Measurements from ENCODE around the gene HEMGN. TPM values are rescaled to one million over a fixed set of nuclear protein-coding genes. Genes with fewer than 3 reads are reported as not detected.

Gene HEMGN
- total and polyA plus RNA-seq, 2 of the 13 experiments (the other 11 are each of a cell fraction or from before 2014, with no cell fraction given), result not detected

- intact Hi-C loops (cut with micrococcal nuclease; ENCODE audit: unreplicated experiment), result no loop called here
- DNase-seq (ENCODE audit: low spot score) (no peak), FAIRE-seq (no peak), ATAC-seq (no peak)
- H3K4me1 ChIP-seq (ENCODE audit: insufficient read depth, low read length), result peaks cover 15% of the 10 kb centered on the region
- H3K27me3 ChIP-seq (ENCODE audit: control insufficient read depth in 1 of 2, insufficient read depth in 2 of 2, low read length in 2 of 2), result no peaks in the 10 kb centered on the region
- no peak overlapping the region for H2AFZ ChIP-seq (ENCODE audit: low read length)
- no peak for TF ChIP-seq ZNF710 (CRISPR knock-in tag; IDR thresholded peaks at IDR 0.05; ENCODE audit: borderline replicate concordance)
- TF ChIP-seq, protein P1, sequence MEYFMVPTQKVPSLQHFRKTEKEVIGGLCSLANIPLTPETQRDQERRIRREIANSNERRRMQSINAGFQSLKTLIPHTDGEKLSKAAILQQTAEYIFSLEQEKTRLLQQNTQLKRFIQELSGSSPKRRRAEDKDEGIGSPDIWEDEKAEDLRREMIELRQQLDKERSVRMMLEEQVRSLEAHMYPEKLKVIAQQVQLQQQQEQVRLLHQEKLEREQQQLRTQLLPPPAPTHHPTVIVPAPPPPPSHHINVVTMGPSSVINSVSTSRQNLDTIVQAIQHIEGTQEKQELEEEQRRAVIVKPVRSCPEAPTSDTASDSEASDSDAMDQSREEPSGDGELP (IDR thresholded peaks at IDR 0.05; ENCODE audit: borderline replicate concordance, low read depth), result no peak
- no peak for TF ChIP-seq ASH2L (IDR thresholded peaks at IDR 0.05; ENCODE audit: insufficient read length, low read depth, low read length)
- TF ChIP-seq NFYB (CRISPR knock-in tag; IDR thresholded peaks at IDR 0.05), result no peak
- no peak for TF ChIP-seq HNF4A (CRISPR knock-in tag; IDR thresholded peaks at IDR 0.05)
- no peak for TF ChIP-seq MIER3 (CRISPR knock-in tag; IDR thresholded peaks at IDR 0.05; ENCODE audit: borderline replicate concordance)
- TF ChIP-seq, protein P2, sequence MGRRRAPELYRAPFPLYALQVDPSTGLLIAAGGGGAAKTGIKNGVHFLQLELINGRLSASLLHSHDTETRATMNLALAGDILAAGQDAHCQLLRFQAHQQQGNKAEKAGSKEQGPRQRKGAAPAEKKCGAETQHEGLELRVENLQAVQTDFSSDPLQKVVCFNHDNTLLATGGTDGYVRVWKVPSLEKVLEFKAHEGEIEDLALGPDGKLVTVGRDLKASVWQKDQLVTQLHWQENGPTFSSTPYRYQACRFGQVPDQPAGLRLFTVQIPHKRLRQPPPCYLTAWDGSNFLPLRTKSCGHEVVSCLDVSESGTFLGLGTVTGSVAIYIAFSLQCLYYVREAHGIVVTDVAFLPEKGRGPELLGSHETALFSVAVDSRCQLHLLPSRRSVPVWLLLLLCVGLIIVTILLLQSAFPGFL (CRISPR knock-in tag; IDR thresholded peaks at IDR 0.05), result no peak
- no peak for TF ChIP-seq ZNF460 (CRISPR knock-in tag; IDR thresholded peaks at IDR 0.05; ENCODE audit: borderline replicate concordance)
- TF ChIP-seq ZNF569 (CRISPR knock-in tag; IDR thresholded peaks at IDR 0.05; ENCODE audit: borderline replicate concordance), result no peak
- no peak for TF ChIP-seq DNMT3B (CRISPR knock-in tag; conservative IDR thresholded peaks at IDR 0.05)
- no peak for TF ChIP-seq FIP1L1 (IDR thresholded peaks at IDR 0.05; ENCODE audit: borderline replicate concordance, insufficient read depth, low read depth, low read length)
- BruUV-seq (replicated peaks), result no TSS peak
- H3K9ac ChIP-seq (ENCODE audit: insufficient read depth, low read depth, low read length), result no peak overlapping the region
- no peaks in the 10 kb centered on the region for H3K9me3 ChIP-seq (ENCODE audit: low read length)
- ChIA-PET CTCF (ENCODE audit: low intra/inter-chr PET ratio, low total read pairs) (no interaction called here), POLR2A (no interaction called here)
- no peaks in the 10 kb centered on the region for H3K79me2 ChIP-seq (ENCODE audit: insufficient read depth, low read length)
- no peak overlapping the region for H3K27ac ChIP-seq (ENCODE audit: extremely low read length, insufficient read depth, low read length)
- no peak overlapping the region for H3K4me3 ChIP-seq (replicated peaks in 1 of 3; ENCODE audit: insufficient read depth in 1 of 3, low read depth in 2 of 3, low read length in 3 of 3)
- WGBS (ENCODE audit: low lambda C conversion rate), result 93% methylated on average over 1 of the region's 1 CpG
- in situ Hi-C loops (cut with HindIII; ENCODE audit: extremely low pct_ligation_motif_present, low pct_unique_long_range_greater_than_20kb), result no loop called here
- peaks cover 11 to 17% of the 10 kb centered on the region in 2 experiments; a peak in 4 of 5 replicates for H3K36me3 ChIP-seq (replicated peaks in 1 of 2; ENCODE audit: control insufficient read depth in 1 of 2, insufficient read depth in 2 of 2, low read length in 2 of 2)
- no peak overlapping the region for H3K4me2 ChIP-seq (ENCODE audit: low read depth, low read length)
- H4K20me1 ChIP-seq (ENCODE audit: insufficient read depth, low read length), result no peaks in the 10 kb centered on the region
Observed at GRCh38 chr9:97903177-97903576, 34.8 kb downstream of the HEMGN start.
